Measurements from ENCODE around the gene LRFN2.

Gene LRFN2

DNA sequence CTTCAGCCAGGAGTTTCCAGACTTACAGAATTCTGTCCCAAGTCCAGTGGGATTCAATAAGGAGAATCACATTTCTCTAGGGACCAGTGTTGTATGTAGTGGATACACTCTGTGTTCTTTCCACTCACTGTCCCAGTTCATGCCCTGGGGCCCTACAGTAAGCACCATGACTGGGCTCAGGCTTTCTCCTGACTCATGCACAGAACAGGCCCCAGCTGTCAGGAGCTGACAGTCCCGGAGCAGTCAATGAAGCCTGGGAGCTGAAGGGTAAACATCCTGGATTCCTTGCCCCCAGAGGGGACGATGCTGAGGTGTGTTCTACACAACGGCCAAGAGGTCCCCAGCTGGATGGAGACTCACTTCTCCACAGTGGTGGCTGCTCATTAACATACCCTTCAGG, 40.2 kb upstream of the LRFN2 start:
- in situ Hi-C loops (cut with HindIII; ENCODE audit: low sequenced_read_pairs) = no loop called here
- TF ChIP-seq, protein P1, sequence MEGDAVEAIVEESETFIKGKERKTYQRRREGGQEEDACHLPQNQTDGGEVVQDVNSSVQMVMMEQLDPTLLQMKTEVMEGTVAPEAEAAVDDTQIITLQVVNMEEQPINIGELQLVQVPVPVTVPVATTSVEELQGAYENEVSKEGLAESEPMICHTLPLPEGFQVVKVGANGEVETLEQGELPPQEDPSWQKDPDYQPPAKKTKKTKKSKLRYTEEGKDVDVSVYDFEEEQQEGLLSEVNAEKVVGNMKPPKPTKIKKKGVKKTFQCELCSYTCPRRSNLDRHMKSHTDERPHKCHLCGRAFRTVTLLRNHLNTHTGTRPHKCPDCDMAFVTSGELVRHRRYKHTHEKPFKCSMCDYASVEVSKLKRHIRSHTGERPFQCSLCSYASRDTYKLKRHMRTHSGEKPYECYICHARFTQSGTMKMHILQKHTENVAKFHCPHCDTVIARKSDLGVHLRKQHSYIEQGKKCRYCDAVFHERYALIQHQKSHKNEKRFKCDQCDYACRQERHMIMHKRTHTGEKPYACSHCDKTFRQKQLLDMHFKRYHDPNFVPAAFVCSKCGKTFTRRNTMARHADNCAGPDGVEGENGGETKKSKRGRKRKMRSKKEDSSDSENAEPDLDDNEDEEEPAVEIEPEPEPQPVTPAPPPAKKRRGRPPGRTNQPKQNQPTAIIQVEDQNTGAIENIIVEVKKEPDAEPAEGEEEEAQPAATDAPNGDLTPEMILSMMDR (IDR thresholded peaks at IDR 0.05; ENCODE audit: low read depth, low read length) = no peak
- H3K4me3 ChIP-seq (ENCODE audit: low read depth, low read length) = no peak overlapping the region
- no peak for DNase-seq (ENCODE audit: low read depth, low spot score)

DNA sequence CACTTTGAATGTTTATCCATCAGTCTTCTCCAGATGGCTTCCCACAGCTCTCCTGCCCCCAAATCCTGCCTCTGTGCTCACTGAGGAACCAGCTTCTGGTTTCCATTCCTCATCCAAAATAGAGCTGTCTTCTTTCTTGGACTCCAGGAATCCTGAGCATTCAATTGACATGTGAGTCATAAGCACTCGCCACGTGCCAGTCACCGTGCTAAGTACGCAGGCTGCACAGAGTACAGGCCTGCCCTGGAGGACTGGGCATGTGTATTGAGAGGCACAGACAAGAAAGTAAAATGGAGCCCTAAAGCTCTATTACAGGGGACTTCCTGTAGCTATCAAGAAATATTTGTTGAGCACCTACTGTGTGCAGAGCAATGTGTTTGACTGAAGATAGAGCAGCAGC, 39.7 kb upstream of the LRFN2 start:
- in situ Hi-C loops (cut with HindIII; ENCODE audit: low sequenced_read_pairs) = no loop called here
- TF ChIP-seq, protein P1 (IDR thresholded peaks at IDR 0.05; ENCODE audit: low read depth, low read length) = no peak
- no peak for DNase-seq (ENCODE audit: low read depth, low spot score)
- no peak overlapping the region for H3K4me3 ChIP-seq (ENCODE audit: low read depth, low read length)

DNA sequence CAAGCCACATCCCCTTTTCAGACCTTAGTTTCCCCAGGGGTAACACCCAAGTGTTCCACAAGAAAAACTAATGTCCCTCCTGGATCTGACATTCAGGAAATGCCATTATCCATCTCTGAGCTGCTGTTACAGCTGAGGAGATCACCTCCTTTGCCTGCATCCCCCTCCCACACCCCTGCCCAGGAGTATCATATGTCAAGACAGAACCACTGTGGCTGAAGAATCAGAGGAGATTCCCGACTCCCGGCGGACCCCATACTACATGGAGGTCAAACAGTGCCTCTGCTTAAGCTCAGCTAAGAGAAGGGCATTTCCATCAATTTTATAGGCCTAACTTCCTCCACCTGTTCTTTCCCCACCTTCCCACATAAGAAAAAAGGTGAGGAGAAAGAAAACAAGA, 36.8 kb upstream of the LRFN2 start:
- in situ Hi-C loops (cut with HindIII; ENCODE audit: low sequenced_read_pairs) = no loop called here
- no peak for DNase-seq (ENCODE audit: low read depth, low spot score)
- no peak overlapping the region for H3K4me3 ChIP-seq (ENCODE audit: low read depth, low read length)
- TF ChIP-seq, protein P1 (IDR thresholded peaks at IDR 0.05; ENCODE audit: low read depth, low read length) = no peak

DNA sequence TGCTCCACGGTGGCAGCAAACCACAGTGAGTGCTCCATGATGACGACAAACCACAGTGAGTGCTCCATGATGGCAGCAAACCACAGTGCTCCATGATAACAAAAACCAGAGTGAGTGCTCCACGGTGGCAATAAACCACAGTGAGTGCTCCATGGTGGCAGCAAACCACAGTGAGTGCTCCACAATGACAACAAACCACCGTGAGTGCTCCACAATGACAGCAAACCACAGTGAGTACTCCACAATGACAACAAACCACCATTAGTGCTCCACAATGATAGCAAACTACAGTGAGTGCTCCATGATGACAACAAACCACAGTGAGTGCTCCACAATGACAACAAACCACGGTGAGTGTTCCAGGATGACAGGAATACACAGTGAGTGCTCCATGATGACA, 36.0 kb upstream of the LRFN2 start:
- TF ChIP-seq, protein P1 (IDR thresholded peaks at IDR 0.05; ENCODE audit: low read depth, low read length) = no peak
- no peak overlapping the region for H3K4me3 ChIP-seq (ENCODE audit: low read depth, low read length)
- in situ Hi-C loops (cut with HindIII; ENCODE audit: low sequenced_read_pairs) = no loop called here
- no peak for DNase-seq (ENCODE audit: low read depth, low spot score)

DNA sequence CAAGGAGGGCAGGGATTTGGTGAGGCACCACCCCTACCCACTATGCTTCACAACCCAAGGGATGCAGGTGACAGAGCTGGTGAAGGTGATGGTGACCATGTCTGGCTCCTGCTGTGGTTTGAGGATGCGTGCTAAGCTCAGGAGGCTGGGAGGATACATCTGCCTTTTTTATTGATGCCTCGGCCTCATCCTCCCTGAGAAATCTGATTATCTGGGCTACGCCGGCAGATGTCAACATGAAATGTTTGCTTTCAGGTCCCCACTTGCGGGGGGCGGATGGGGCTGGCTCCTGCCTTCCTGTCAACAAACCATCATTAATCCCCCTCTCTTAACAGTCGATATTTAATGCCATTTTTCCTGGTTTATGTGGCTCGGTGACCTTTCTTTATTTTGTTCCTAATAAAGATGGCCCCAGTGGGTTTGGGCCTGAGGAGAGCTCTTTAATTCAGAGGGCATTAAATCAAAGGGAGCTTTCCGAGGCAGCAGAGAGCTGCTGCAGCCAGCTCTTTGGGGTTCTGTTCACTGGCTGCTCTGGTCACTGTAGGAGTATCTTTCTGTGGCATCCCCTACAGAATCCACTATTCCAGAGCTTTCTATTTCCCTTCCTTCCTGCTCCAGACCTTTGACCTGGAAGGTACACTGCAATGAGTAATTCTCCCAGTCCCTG, 33.5 kb upstream of the LRFN2 start:
- TF ChIP-seq, protein P1 (IDR thresholded peaks at IDR 0.05; ENCODE audit: low read depth, low read length) = no peak
- H3K4me3 ChIP-seq (ENCODE audit: low read depth, low read length) = no peak overlapping the region
- in situ Hi-C loops (cut with HindIII; ENCODE audit: low sequenced_read_pairs) = no loop called here
- no peak for DNase-seq (ENCODE audit: low read depth, low spot score)

DNA sequence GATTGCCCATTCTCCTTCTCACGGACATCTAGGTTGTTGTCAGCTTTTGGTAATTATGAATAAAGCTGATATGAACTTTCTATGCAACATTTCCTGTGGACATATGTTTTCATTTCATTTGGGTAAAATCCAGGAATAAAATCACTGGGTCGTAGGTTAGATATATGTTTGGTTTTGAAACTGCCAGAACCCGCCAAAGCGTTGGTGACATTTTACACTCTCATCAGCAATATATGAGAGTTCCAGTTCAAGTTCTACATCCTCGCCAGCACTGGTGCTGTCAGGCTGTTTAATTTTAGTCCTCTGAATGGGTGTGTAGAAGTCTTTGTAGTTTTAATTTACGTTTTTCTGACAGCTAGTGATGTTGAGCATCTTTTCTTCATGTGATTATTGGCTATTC, 27.5 kb upstream of the LRFN2 start:
- no peak for DNase-seq (ENCODE audit: low read depth, low spot score)
- in situ Hi-C loops (cut with HindIII; ENCODE audit: low sequenced_read_pairs) = no loop called here
- no peak overlapping the region for H3K4me3 ChIP-seq (ENCODE audit: low read depth, low read length)
- TF ChIP-seq, protein P1 (IDR thresholded peaks at IDR 0.05; ENCODE audit: low read depth, low read length) = no peak

All from astrocyte of the spinal cord (primary cell).